ENCODE data around the gene CD226. TPM values are rescaled to one million over a fixed set of nuclear protein-coding genes. Genes with fewer than 3 reads are reported as not detected.

Gene CD226
- total RNA-seq, 1 experiment from 2014 or later, result 1.2 TPM

- Histone ChIP-seq H3K9ac (ENCODE audit: low read length) (no peak overlapping the region), H3K4me2 (ENCODE audit: low read length) (no peak overlapping the region), H3K36me3 (ENCODE audit: control insufficient read depth in 1 of 2, insufficient read depth in 2 of 2, low read length in 2 of 2) (no peaks in the 10 kb centered on the region), H4K20me1 (ENCODE audit: insufficient read depth) (no peaks in the 10 kb centered on the region), H3K4me1 (ENCODE audit: control insufficient read depth in 1 of 2, insufficient read depth in 2 of 2, low read length in 2 of 2) (no peaks in the 10 kb centered on the region), H3K9me2 (ENCODE audit: insufficient read depth) (no peaks in the 10 kb centered on the region), H3K9me3 (ENCODE audit: control insufficient read depth in 1 of 2, insufficient read depth in 1 of 2, low read depth in 1 of 2, low read length in 2 of 2) (no peaks in the 10 kb centered on the region), H3K4me3 (replicated peaks in 1 of 2; ENCODE audit: low read depth in 1 of 2, low read length in 2 of 2) (no peak overlapping the region), H3K79me2 (ENCODE audit: insufficient read depth, low read length) (no peaks in the 10 kb centered on the region), H2AFZ (ENCODE audit: low read depth, low read length, poor library complexity, severe bottlenecking) (no peak overlapping the region), H3K27me3 (ENCODE audit: insufficient read depth, low read length) (no peaks in the 10 kb centered on the region), H3K27ac (ENCODE audit: low read depth, low read length) (no peak overlapping the region)
- BruUV-seq (replicated peaks), result no TSS peak
- TF ChIP-seq EZH2phosphoT487 (IDR thresholded peaks at IDR 0.05; ENCODE audit: borderline replicate concordance) (no peak), ATF3 (IDR thresholded peaks at IDR 0.05) (no peak), JUND (IDR thresholded peaks at IDR 0.05) (no peak), ZFX (IDR thresholded peaks at IDR 0.05) (no peak)
- intact Hi-C loops (cut with micrococcal nuclease), result no loop called here
- DNase-seq (ENCODE audit: low read depth, low spot score) (no peak), ATAC-seq (no peak)
- ChIA-PET RAD21 (ENCODE audit: low non-redundant PET in 1 of 2, low total read pairs in 2 of 2, uncharacterized antibody in 2 of 2, unreplicated experiment in 2 of 2) (no interaction called here), POLR2A (no interaction called here), CTCF (no interaction called here)
Observed at GRCh38 chr18:69819460-69819859, 128.2 kb downstream of the CD226 start.

GRCh38 chr18:69817335-69817940 lies 130.2 kb downstream of the CD226 start:
- intact Hi-C loops (cut with micrococcal nuclease), result no loop called here
- BruUV-seq (replicated peaks), result no TSS peak
- Histone ChIP-seq H3K4me1 (ENCODE audit: control insufficient read depth in 1 of 2, insufficient read depth in 2 of 2, low read length in 2 of 2) (no peaks in the 10 kb centered on the region), H3K9ac (ENCODE audit: low read length) (no peak overlapping the region), H3K9me2 (ENCODE audit: insufficient read depth) (no peaks in the 10 kb centered on the region), H3K79me2 (ENCODE audit: insufficient read depth, low read length) (no peaks in the 10 kb centered on the region), H3K4me3 (replicated peaks in 1 of 2; ENCODE audit: low read depth in 1 of 2, low read length in 2 of 2) (no peak overlapping the region), H3K27me3 (ENCODE audit: insufficient read depth, low read length) (no peaks in the 10 kb centered on the region), H2AFZ (ENCODE audit: low read depth, low read length, poor library complexity, severe bottlenecking) (no peak overlapping the region), H3K4me2 (ENCODE audit: low read length) (no peak overlapping the region), H3K9me3 (ENCODE audit: control insufficient read depth in 1 of 2, insufficient read depth in 1 of 2, low read depth in 1 of 2, low read length in 2 of 2) (no peaks in the 10 kb centered on the region), H3K36me3 (ENCODE audit: control insufficient read depth in 1 of 2, insufficient read depth in 2 of 2, low read length in 2 of 2) (no peaks in the 10 kb centered on the region), H3K27ac (ENCODE audit: low read depth, low read length) (no peak overlapping the region), H4K20me1 (ENCODE audit: insufficient read depth) (no peaks in the 10 kb centered on the region)
- ChIA-PET CTCF (no interaction called here), RAD21 (ENCODE audit: low non-redundant PET in 1 of 2, low total read pairs in 2 of 2, uncharacterized antibody in 2 of 2, unreplicated experiment in 2 of 2) (no interaction called here), POLR2A (no interaction called here)
- ATAC-seq, result no peak
- no peak for DNase-seq (ENCODE audit: low read depth, low spot score)
- TF ChIP-seq SIN3A (IDR thresholded peaks at IDR 0.05; ENCODE audit: low read depth), result no peak
- TF ChIP-seq EZH2phosphoT487 (IDR thresholded peaks at IDR 0.05; ENCODE audit: borderline replicate concordance), result no peak
- no peak for TF ChIP-seq RAD21 (IDR thresholded peaks at IDR 0.05; ENCODE audit: low read depth)
- no peak for TF ChIP-seq POLR2AphosphoS5 (IDR thresholded peaks at IDR 0.05; ENCODE audit: low read depth, low read length)
- TF ChIP-seq EZH2 (IDR thresholded peaks at IDR 0.05), result no peak
- TF ChIP-seq SP1 (IDR thresholded peaks at IDR 0.05; ENCODE audit: low read depth), result no peak
- TF ChIP-seq TCF7L2 (IDR thresholded peaks at IDR 0.05; ENCODE audit: borderline replicate concordance, extremely low read depth, insufficient read depth, insufficient read length), result no peak
- no peak for TF ChIP-seq CTCF (IDR thresholded peaks at IDR 0.05 in 2 of 3, conservative IDR thresholded peaks at IDR 0.05 in 1 of 3; ENCODE audit: borderline replicate concordance in 1 of 3, insufficient read depth in 1 of 3, low read depth in 2 of 3, low read length in 2 of 3)
- TF ChIP-seq JUND (IDR thresholded peaks at IDR 0.05), result no peak
- no peak for TF ChIP-seq SRF (IDR thresholded peaks at IDR 0.05; ENCODE audit: low read depth)
- no peak for TF ChIP-seq ZBTB33 (IDR thresholded peaks at IDR 0.05; ENCODE audit: extremely low read depth, insufficient replicate concordance, low read length)
- TF ChIP-seq ATF3 (IDR thresholded peaks at IDR 0.05), result no peak
- TF ChIP-seq CBX3 (IDR thresholded peaks at IDR 0.05; ENCODE audit: low read depth), result no peak
- TF ChIP-seq ZFX (IDR thresholded peaks at IDR 0.05), result no peak
- TF ChIP-seq ELF1 (IDR thresholded peaks at IDR 0.05; ENCODE audit: borderline replicate concordance, low read depth), result no peak
- no peak for TF ChIP-seq EGR1 (IDR thresholded peaks at IDR 0.05; ENCODE audit: low read depth)

All from HCT116 (cell line).